B cell (primary cell): ENCODE results near the gene RPTOR. TPM values are rescaled to one million over a fixed set of nuclear protein-coding genes. Genes with fewer than 3 reads are reported as not detected.

Experiments used
- ATAC-seq: fragments of 200-7000 bp; cut with Tn5 transposase; one replicate; pipeline ENCODE4 v1.10.0; 2021; ENCODE audit warnings: low read depth, mild to moderate bottlenecking, moderate number of reproducible peaks, moderate library complexity
- CTCF ChIA-PET: fragments of 350-600 bp; sonication (Branson Sonifier 250); formaldehyde crosslinking; loops from one replicate; lab custom pipeline; 2021; ENCODE audit warnings: antibody characterized with exemption, inconsistent platforms; lab: Charles Lee
- POLR2A ChIA-PET: fragments of 350-600 bp; sonication (Branson Sonifier 250); formaldehyde crosslinking; loops from one replicate; lab custom pipeline; 2021; ENCODE audit warnings: antibody characterized with exemption; lab: Charles Lee
- DNase-seq: peaks from one replicate; pipeline ENCODE4 v3.0.0; 2013
- H2AFZ ChIP-seq: 2 replicates; pipeline ENCODE4 v1.6.1; 2012; ENCODE audit warnings: mild to moderate bottlenecking, low read depth, low read length; ENCODE audit not compliant: insufficient read depth, poor library complexity, severe bottlenecking
- H3K27ac ChIP-seq, 2 donors: 1 replicate in 1 of 2; 2 replicates in 1 of 2; pipeline ENCODE4 v1.5.1; 2012 to 2013; ENCODE audit warnings: low read length in 2 of 2, mild to moderate bottlenecking in 2 of 2, moderate library complexity in 1 of 2
- H3K27me3 ChIP-seq, 4 experiments: fragments of 200-600 bp in 1 of 4; sonication (generic) in 1 of 4; replicated peaks in 1 of 4; 1 replicate in 2 of 4; 2 replicates in 2 of 4; pipeline versions ENCODE4 v1.6.1 to v1.7.0; 2013 to 2016; ENCODE audit warnings: low read length in 3 of 4, mild to moderate bottlenecking in 2 of 4, mixed read lengths in 1 of 4, moderate library complexity in 1 of 4; ENCODE audit not compliant: insufficient read depth in 4 of 4, control insufficient read depth in 3 of 4; ENCODE audit errors: control extremely low read depth in 1 of 4
- H3K36me3 ChIP-seq, 2 experiments: replicated peaks in 1 of 2; 1 replicate in 1 of 2; 2 replicates in 1 of 2; pipeline versions ENCODE4 v1.6.1 to v1.7.1; 2013; ENCODE audit warnings: low read length in 1 of 2; ENCODE audit not compliant: insufficient read depth in 2 of 2, control insufficient read depth in 1 of 2; ENCODE audit errors: control extremely low read depth in 1 of 2, extremely low read depth in 1 of 2
- H3K4me1 ChIP-seq, 2 donors: fragments of 200-600 bp in 1 of 2; sonication (generic) in 1 of 2; 1 replicate in 1 of 2; 2 replicates in 1 of 2; pipeline versions ENCODE4 v1.5.1 to v1.6.1; 2013 to 2017; ENCODE audit warnings: low read length in 2 of 2; ENCODE audit not compliant: control insufficient read depth in 2 of 2, insufficient read depth in 2 of 2
- H3K4me2 ChIP-seq: replicated peaks from 2 replicates; pipeline ENCODE3; 2012; ENCODE audit warnings: mild to moderate bottlenecking, low read depth, low read length; ENCODE audit not compliant: poor library complexity, severe bottlenecking
- H3K4me3 ChIP-seq, 5 experiments: fragments of 200-600 bp in 1 of 5; sonication (generic) in 1 of 5; 1 replicate in 3 of 5; 2 replicates in 2 of 5; pipeline versions ENCODE4 v1.5.1 to v1.7.0; 2011 to 2016; ENCODE audit warnings: low read length in 4 of 5, mild to moderate bottlenecking in 4 of 5, low read depth in 2 of 5, control low read depth in 1 of 5, moderate library complexity in 1 of 5; ENCODE audit not compliant: insufficient read depth in 1 of 5; ENCODE audit errors: control extremely low read depth in 1 of 5, extremely low read depth in 1 of 5
- H3K79me2 ChIP-seq: fragments of 200-600 bp; sonication (generic); one replicate; pipeline ENCODE4 v1.6.0; 2016; ENCODE audit warnings: low read length; ENCODE audit not compliant: control insufficient read depth, insufficient read depth
- H3K9ac ChIP-seq: fragments of 200-600 bp; sonication (generic); 2 replicates; pipeline ENCODE4 v1.6.1; 2017; ENCODE audit warnings: mild to moderate bottlenecking, low read length, moderate library complexity
- H3K9me3 ChIP-seq, 3 donors: one replicate each; pipeline versions ENCODE4 v1.6.1 to v1.7.1; 2013; ENCODE audit warnings: low read length in 2 of 3; ENCODE audit not compliant: control insufficient read depth in 2 of 3, insufficient read depth in 1 of 3; ENCODE audit errors: control extremely low read depth in 1 of 3
- H4K20me1 ChIP-seq: 2 replicates; pipeline ENCODE4 v1.6.0; 2012; ENCODE audit warnings: mild to moderate bottlenecking, low read length; ENCODE audit not compliant: insufficient read depth, control insufficient read depth, poor library complexity, severe bottlenecking
- H3K27ac Mint-ChIP-seq: one replicate; pipeline ENCODE4 v1.8.0; 2021; ENCODE audit warnings: mixed read lengths
- H3K27me3 Mint-ChIP-seq: one replicate; pipeline ENCODE4 v1.8.0; 2021; ENCODE audit warnings: mixed read lengths
- H3K4me1 Mint-ChIP-seq: one replicate; pipeline ENCODE4 v1.8.0; 2021; ENCODE audit warnings: mixed read lengths
- H3K4me3 Mint-ChIP-seq: one replicate; pipeline ENCODE4 v1.8.0; 2021; ENCODE audit warnings: mixed read lengths
- H3K9me3 Mint-ChIP-seq: one replicate; pipeline ENCODE4 v1.8.0; 2022; ENCODE audit warnings: mixed read lengths; ENCODE audit not compliant: insufficient read depth
- CTCF ChIP-seq: fragments of 200-600 bp; IDR thresholded peaks from one replicate; pipeline ENCODE4 v1.8.0; 2022; ENCODE audit warnings: antibody characterized with exemption, mild to moderate bottlenecking
- EZH2 ChIP-seq: IDR thresholded peaks from 2 replicates; pipeline ENCODE4 v1.6.1; 2012; ENCODE audit warnings: borderline replicate concordance, low read depth, mild to moderate bottlenecking, moderate library complexity, low read length; ENCODE audit not compliant: insufficient read depth, poor library complexity, severe bottlenecking
- WGBS: methylation state at CpG from one replicate; pipeline ENCODE4 v1.1.5; 2013; ENCODE audit warnings: missing lambda C conversion rate; ENCODE audit not compliant: insufficient coverage; 5-methylcytosine and 5-hydroxymethylcytosine counted together
- intact Hi-C: fragments of 100-400 bp; cut with micrococcal nuclease; formaldehyde crosslinking; loops from one replicate; pipeline ENCODE4 v1.10.0; 2022
- polyA plus RNA-seq: library from polyadenylated mRNA; depleted of rRNA; stranded (reverse); fragments of >200 nt; gene quantifications from 2 replicates; pipeline ENCODE4 v1.2.3, GENCODE V29; 2012
- total RNA-seq, 2 donors: library from RNA; stranded (reverse); fragments of 120-200 nt in 1 of 2; gene quantifications; 1 replicate in 1 of 2; 2 replicates in 1 of 2; pipeline versions ENCODE4 v1.2.3 to v1.2.4, GENCODE V29; 2013 to 2022

Gene RPTOR
- total and polyA plus RNA-seq, 2 donors (not counting 1 experiment from before 2014, with no cell fraction given) = 13.4 to 58.8 TPM

- intact Hi-C loops = no loop called here
- peaks cover 0 to 16% of the 10 kb centered on the region in 2 experiments for H3K36me3 ChIP-seq
- H3K4me2 ChIP-seq = peak overlapping the region; percentile 12
- H3K4me3 ChIP-seq = no peak overlapping the region
- peak overlapping the region; percentile 57 for H3K4me3 Mint-ChIP-seq
- CTCF ChIA-PET = interaction anchor here (1.0 kb wide), 1 partner anchor 38 kb away, joined by 4 read pairs; no protein-coding TSS in a partner anchor
- peaks cover 11% of the 10 kb centered on the region for H3K79me2 ChIP-seq
- 57% methylated on average over 5 of the region's 8 CpGs for WGBS
- no peak overlapping the region for H2AFZ ChIP-seq
- no peaks in the 10 kb centered on the region for H3K9me3 Mint-ChIP-seq
- no peaks in the 10 kb centered on the region for H3K9me3 ChIP-seq
- TF ChIP-seq EZH2 (no peak), CTCF (no peak)
- peaks cover 27 to 29% of the 10 kb centered on the region in 2 donors for H3K4me1 ChIP-seq
- H3K27ac Mint-ChIP-seq = no peak overlapping the region
- H3K4me1 Mint-ChIP-seq = peaks cover 31% of the 10 kb centered on the region
- DNase-seq (no peak), ATAC-seq (no peak)
- no peak overlapping the region for H3K9ac ChIP-seq
- H3K27me3 Mint-ChIP-seq = no peaks in the 10 kb centered on the region
- H3K27me3 ChIP-seq = no peaks in the 10 kb centered on the region
- H4K20me1 ChIP-seq = no peaks in the 10 kb centered on the region
- POLR2A ChIA-PET = no interaction called here
- H3K27ac ChIP-seq = no peak overlapping the region
Measured at GRCh38 chr17:80772906-80773242, 228.2 kb downstream of the RPTOR start.

GRCh38 chr17:80773243-80773991 is 228.8 kb downstream of the RPTOR start:
- Histone ChIP-seq H3K9me3 (no peaks in the 10 kb centered on the region), H3K79me2 (peaks cover 7% of the 10 kb centered on the region), H4K20me1 (no peaks in the 10 kb centered on the region), H3K27me3 (no peaks in the 10 kb centered on the region), H3K4me3 (no peak overlapping the region), H2AFZ (no peak overlapping the region), H3K9ac (no peak overlapping the region), H3K27ac (no peak overlapping the region), H3K36me3 (peaks cover 0 to 17% of the 10 kb centered on the region in 2 experiments), H3K4me2 (peak overlapping the region; percentile 12), H3K4me1 (peaks cover 27 to 29% of the 10 kb centered on the region in 2 donors)
- intact Hi-C loops = no loop called here
- DNase-seq (no peak), ATAC-seq (peak; percentile 70)
- TF ChIP-seq CTCF (no peak), EZH2 (no peak)
- CTCF ChIA-PET = interaction anchor here (1.0 to 1.3 kb wide), 2 partner anchors 37 to 198 kb away, joined by 4 read pairs; no protein-coding TSS in a partner anchor
- Mint-ChIP-seq H3K27ac (no peak overlapping the region), H3K9me3 (no peaks in the 10 kb centered on the region), H3K27me3 (no peaks in the 10 kb centered on the region), H3K4me3 (peak overlapping the region; percentile 57), H3K4me1 (peaks cover 31% of the 10 kb centered on the region)
- 67% methylated on average over 15 of the region's 19 CpGs for WGBS
- POLR2A ChIA-PET = interaction anchor here (0.6 kb wide), 1 partner anchor 403 kb away, joined by 4 read pairs; no protein-coding TSS in a partner anchor
